ENCODE results near the gene LRMDA.

- no peak for TF ChIP-seq CTCF (IDR thresholded peaks at IDR 0.05)
- TF ChIP-seq POLR2A (IDR thresholded peaks at IDR 0.05): no peak
- TF ChIP-seq POLR2AphosphoS5 (IDR thresholded peaks at IDR 0.05): peak in 1 of 3 donors; percentile 8
- no peak for TF ChIP-seq EP300 (IDR thresholded peaks at IDR 0.05; ENCODE audit: low read depth)
These were observed 33.3 kb downstream of the LRMDA start for GRCh38 chr10:75464478-75465449.

All from transverse colon (tissue), 4 donors.